D341Med (cell line): Measurements from ENCODE around the gene SLC25A53.
"Not testable (repeated sequence)": the region's sequence is repeated elsewhere in the genome, so short reads cannot be mapped to it uniquely, and the experiment has no call there.

ENCODE experiments used
- DNase-seq: peaks from one replicate; pipeline ENCODE4 v3.0.0; 2012; ENCODE audit warnings: low spot score

SLC25A53 gene

GRCh38 chrX:104054956-104055355, 101.9 kb downstream of the SLC25A53 start:
- DNase-seq = not testable (repeated sequence)
